Measurements from ENCODE around the gene NSFL1C.

- TF ChIP-seq MEF2A (IDR thresholded peaks at IDR 0.05; ENCODE audit: borderline replicate concordance, low read depth) (no peak), USF2 (IDR thresholded peaks at IDR 0.05; ENCODE audit: borderline replicate concordance, low read depth, low read length) (no peak), EP300 (IDR thresholded peaks at IDR 0.05; ENCODE audit: borderline replicate concordance in 1 of 2, low read depth in 1 of 2, low read length in 1 of 2) (no peak), TAF1 (IDR thresholded peaks at IDR 0.05; ENCODE audit: borderline replicate concordance, low read depth, low read length) (no peak), REST (IDR thresholded peaks at IDR 0.05; ENCODE audit: low read depth, low read length) (no peak), PBX3 (IDR thresholded peaks at IDR 0.05) (no peak), CTCF (IDR thresholded peaks at IDR 0.05) (no peak), MXI1 (IDR thresholded peaks at IDR 0.05; ENCODE audit: low read depth, low read length) (no peak), GABPA (IDR thresholded peaks at IDR 0.05; ENCODE audit: low read depth) (no peak), JUND (IDR thresholded peaks at IDR 0.05) (no peak), TCF12 (IDR thresholded peaks at IDR 0.05) (no peak), FOXM1 (IDR thresholded peaks at IDR 0.05; ENCODE audit: low read depth) (no peak), SIN3A (IDR thresholded peaks at IDR 0.05; ENCODE audit: borderline replicate concordance, low read depth, low read length) (no peak), USF1 (IDR thresholded peaks at IDR 0.05; ENCODE audit: borderline replicate concordance, low read depth) (no peak)
Observed at GRCh38 chr20:1491860-1492642, 25.4 kb upstream of the NSFL1C start.
